Activated gamma-delta T cell treated with Interleukin-2 at 50 U/mL for 16 hours (primary cell): ENCODE data around the gene MALAT1.
A peak's percentile ranks its signal among the peaks of the same experiment; 100 is the strongest.
"Not testable (repeated sequence)": the region's sequence is repeated elsewhere in the genome, so short reads cannot be mapped to it uniquely, and the experiment has no call there.

ENCODE experiments used
- DNase-seq: peaks from one replicate; pipeline ENCODE4 v3.0.0-alpha.2; 2020

The MALAT1 gene

GRCh38 chr11:65499713-65500386 is 1.0 kb downstream of the MALAT1 start:
- no peak for DNase-seq

GRCh38 chr11:65500387-65501185 is 1.7 kb downstream of the MALAT1 start:
- no peak for DNase-seq

- DNase-seq: no peak
Observed at GRCh38 chr11:65501186-65501471, 2.3 kb downstream of the MALAT1 start.

GRCh38 chr11:65501472-65502273 is 2.8 kb downstream of the MALAT1 start:
- DNase-seq: no peak

GRCh38 chr11:65502274-65502554 is 3.4 kb downstream of the MALAT1 start:
- DNase-seq: no peak

GRCh38 chr11:65502555-65503367 is 3.9 kb downstream of the MALAT1 start:
- DNase-seq: no peak

GRCh38 chr11:65503368-65503948 is 4.6 kb downstream of the MALAT1 start:
- DNase-seq: no peak

GRCh38 chr11:65503949-65504673 is 5.3 kb downstream of the MALAT1 start:
- no peak for DNase-seq

- DNase-seq: no peak
Observed at GRCh38 chr11:65504674-65505465, 6.0 kb downstream of the MALAT1 start.

- DNase-seq: no peak
Observed at GRCh38 chr11:65505466-65506289, 6.8 kb downstream of the MALAT1 start.

- no peak for DNase-seq
Observed at GRCh38 chr11:65506290-65506771, 7.5 kb downstream of the MALAT1 start.

- peak; percentile 28 for DNase-seq
Observed at GRCh38 chr11:65506772-65507505, 8.1 kb downstream of the MALAT1 start.

GRCh38 chr11:65512311-65512710 is 13.5 kb downstream of the MALAT1 start:
- not testable (repeated sequence) for DNase-seq

- DNase-seq: no peak
Observed at GRCh38 chr11:65516135-65516968, 17.5 kb downstream of the MALAT1 start.

- DNase-seq: not testable (repeated sequence)
Observed at GRCh38 chr11:65518941-65519549, 20.2 kb downstream of the MALAT1 start.

GRCh38 chr11:65521777-65522521 is 23.1 kb downstream of the MALAT1 start:
- DNase-seq: not testable (repeated sequence)
